Activated CD4-positive, alpha-beta T cell treated with anti-CD3 and anti-CD28 coated beads, Interleukin-2, amount 10 ng/mL, durations not matched to agents 24 days and 14 days (primary cell): Measurements from ENCODE around the gene SNCA. TPM values are rescaled to one million over a fixed set of nuclear protein-coding genes. Genes with fewer than 3 reads are reported as not detected.

Experiments
- DNase-seq: peaks from one replicate; pipeline ENCODE4 v3.0.0; 2022
- H3K27ac Mint-ChIP-seq: one replicate; pipeline ENCODE4 v1.8.0; 2022; ENCODE audit warnings: mild to moderate bottlenecking, mixed read lengths
- H3K27me3 Mint-ChIP-seq: one replicate; pipeline ENCODE4 v1.8.0; 2022; ENCODE audit warnings: mixed read lengths
- H3K36me3 Mint-ChIP-seq: one replicate; pipeline ENCODE4 v1.8.0; 2022; ENCODE audit warnings: low read depth, mild to moderate bottlenecking, mixed read lengths
- H3K4me1 Mint-ChIP-seq: one replicate; pipeline ENCODE4 v1.8.0; 2021; ENCODE audit warnings: mixed read lengths
- H3K4me3 Mint-ChIP-seq: one replicate; pipeline ENCODE4 v1.8.0; 2022; ENCODE audit warnings: mild to moderate bottlenecking, moderate library complexity, mixed read lengths
- H3K9me3 Mint-ChIP-seq: one replicate; pipeline ENCODE4 v1.8.0; 2021; ENCODE audit warnings: mixed read lengths
- intact Hi-C: fragments of 100-400 bp; cut with micrococcal nuclease; formaldehyde crosslinking; loops from one replicate; pipeline ENCODE4 v1.15.1; 2023
- total RNA-seq: library from RNA; stranded (reverse); gene quantifications from 2 replicates; pipeline ENCODE4 v1.2.3, GENCODE V29; 2022

Gene SNCA
- total RNA-seq, 1 donor from 2014 or later = 0.23 TPM

DNA sequence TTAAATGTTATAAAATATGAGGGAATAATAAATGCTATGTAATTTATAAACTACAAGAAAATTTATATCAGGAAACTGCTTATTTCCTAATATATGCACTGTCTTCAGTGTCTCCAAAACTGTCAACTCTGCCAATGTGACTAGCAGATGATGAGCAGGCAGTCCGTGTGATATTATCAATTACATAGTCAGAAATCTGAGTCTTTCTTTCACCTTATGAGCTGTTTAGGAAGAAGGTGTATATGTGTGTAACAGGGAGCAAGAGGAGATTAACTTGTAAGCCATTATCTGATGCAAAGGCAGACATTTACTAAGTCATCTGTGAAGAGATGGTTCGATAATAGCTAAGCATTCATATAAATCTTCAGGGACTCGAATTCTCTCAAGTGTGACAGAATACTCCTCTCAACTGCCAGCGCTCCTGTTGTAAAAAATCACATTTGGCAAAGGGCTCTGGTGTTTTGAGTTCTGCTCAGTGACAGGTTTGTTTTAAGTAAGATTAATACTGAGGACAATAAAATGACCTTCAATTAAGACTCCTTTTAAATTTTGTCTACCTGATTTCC is 79.7 kb downstream of the SNCA start:
- Mint-ChIP-seq H3K4me1 (no peaks in the 10 kb centered on the region), H3K9me3 (no peaks in the 10 kb centered on the region), H3K27ac (no peak overlapping the region), H3K36me3 (no peaks in the 10 kb centered on the region), H3K4me3 (no peak overlapping the region), H3K27me3 (peaks cover 8% of the 10 kb centered on the region)
- intact Hi-C loops = no loop called here
- no peak for DNase-seq

DNA sequence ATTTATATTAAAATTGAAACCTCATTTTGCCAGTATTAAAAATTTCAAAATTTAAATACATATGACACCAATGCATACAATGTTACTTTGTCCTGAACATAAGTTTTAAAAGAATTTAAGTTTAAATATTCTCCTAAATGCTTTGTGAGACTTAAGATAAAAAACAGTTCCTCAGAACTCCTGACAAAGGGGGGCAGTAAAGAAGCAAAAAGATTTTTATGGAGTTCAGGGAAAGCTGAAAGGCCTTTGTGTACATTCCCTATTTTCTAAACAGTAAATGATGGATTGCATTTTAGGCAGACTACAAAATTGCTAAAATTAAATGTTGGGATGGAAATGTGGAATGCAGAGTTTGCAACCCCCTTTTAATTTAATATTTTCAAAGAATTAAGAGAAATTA is 81.7 kb downstream of the SNCA start:
- Mint-ChIP-seq H3K36me3 (no peaks in the 10 kb centered on the region), H3K4me1 (no peaks in the 10 kb centered on the region), H3K27me3 (peaks cover 5% of the 10 kb centered on the region), H3K9me3 (no peaks in the 10 kb centered on the region), H3K4me3 (no peak overlapping the region), H3K27ac (no peak overlapping the region)
- intact Hi-C loops = no loop called here
- no peak for DNase-seq

DNA sequence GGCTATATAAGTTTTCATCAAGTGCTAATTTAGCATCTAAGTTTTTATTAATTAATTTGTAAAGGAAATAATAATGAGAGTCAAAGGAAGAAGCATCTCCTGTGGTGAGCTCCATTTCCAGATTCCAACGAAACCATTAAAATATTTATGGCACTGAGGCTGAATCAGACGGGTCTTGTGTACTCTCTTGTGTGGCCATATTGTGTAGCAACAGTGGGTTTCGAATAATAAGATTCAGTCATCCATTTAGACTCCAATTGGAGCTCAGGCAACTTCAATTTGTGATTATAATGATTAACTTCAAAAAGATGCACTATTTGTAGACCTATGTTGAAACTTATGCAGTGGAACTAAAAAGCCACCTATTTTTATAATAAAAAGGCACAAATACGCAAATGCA is 82.4 kb downstream of the SNCA start:
- intact Hi-C loops = no loop called here
- no peaks in the 10 kb centered on the region for H3K4me1 Mint-ChIP-seq
- H3K27ac Mint-ChIP-seq = no peak overlapping the region
- no peaks in the 10 kb centered on the region for H3K9me3 Mint-ChIP-seq
- H3K27me3 Mint-ChIP-seq = peaks cover 5% of the 10 kb centered on the region
- no peak for DNase-seq
- no peaks in the 10 kb centered on the region for H3K36me3 Mint-ChIP-seq
- no peak overlapping the region for H3K4me3 Mint-ChIP-seq

DNA sequence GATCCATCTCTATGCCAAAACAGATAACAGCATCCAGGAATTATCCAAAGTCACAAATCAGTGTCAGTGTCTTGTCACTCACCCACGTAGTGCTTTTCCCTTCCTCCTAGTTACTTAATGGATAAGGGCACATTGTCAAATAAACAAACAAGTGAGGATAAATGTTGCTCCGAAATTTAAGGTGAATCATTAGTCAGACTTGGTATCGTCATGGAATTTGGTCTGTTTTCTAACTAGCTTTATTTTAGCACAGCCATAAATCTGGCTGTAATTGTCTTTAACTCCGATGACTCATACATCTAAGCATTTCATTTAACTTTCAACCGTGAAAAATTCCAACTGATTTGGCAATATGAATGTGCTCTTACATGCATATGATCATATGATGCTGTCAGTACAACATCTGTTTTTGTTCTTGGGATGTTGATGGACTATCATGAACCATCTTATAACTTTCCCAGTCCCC is 83.3 kb downstream of the SNCA start:
- no peak overlapping the region for H3K27ac Mint-ChIP-seq
- intact Hi-C loops = no loop called here
- H3K27me3 Mint-ChIP-seq = peaks cover 5% of the 10 kb centered on the region
- no peak for DNase-seq
- no peaks in the 10 kb centered on the region for H3K36me3 Mint-ChIP-seq
- no peak overlapping the region for H3K4me3 Mint-ChIP-seq
- no peaks in the 10 kb centered on the region for H3K4me1 Mint-ChIP-seq
- no peaks in the 10 kb centered on the region for H3K9me3 Mint-ChIP-seq

DNA sequence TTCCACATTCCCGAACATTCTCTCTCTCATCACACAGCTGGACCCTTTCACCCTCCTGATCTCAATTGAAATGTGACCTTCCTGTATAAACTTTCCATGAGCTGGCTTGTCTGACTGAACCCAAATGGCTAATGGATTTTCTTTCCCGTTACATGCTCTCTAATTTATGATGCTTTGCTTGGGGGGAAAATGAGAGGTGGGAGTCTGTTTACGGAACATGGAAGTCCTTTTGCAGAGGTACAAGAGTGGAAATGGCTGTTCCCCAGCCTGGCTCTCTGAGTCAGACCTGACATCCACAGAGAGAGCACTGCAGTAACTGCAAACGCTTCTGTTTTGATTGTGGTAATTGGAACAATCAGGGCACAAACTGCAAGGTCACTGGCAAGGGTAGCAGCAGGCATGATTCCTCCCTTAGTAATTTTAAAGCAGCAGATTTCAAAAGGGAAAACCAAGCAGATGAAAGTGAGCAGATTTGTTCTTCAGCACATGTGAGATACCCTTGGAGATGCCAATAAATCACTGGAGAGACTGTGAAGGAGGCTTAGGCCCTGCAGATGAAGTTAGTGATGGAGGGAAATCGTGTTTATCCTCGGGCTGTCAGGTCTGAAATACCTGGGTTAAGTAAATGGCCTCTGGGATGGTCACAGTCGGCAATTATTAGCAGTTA is 83.9 kb downstream of the SNCA start:
- no peaks in the 10 kb centered on the region for H3K36me3 Mint-ChIP-seq
- no peak overlapping the region for H3K27ac Mint-ChIP-seq

DNA sequence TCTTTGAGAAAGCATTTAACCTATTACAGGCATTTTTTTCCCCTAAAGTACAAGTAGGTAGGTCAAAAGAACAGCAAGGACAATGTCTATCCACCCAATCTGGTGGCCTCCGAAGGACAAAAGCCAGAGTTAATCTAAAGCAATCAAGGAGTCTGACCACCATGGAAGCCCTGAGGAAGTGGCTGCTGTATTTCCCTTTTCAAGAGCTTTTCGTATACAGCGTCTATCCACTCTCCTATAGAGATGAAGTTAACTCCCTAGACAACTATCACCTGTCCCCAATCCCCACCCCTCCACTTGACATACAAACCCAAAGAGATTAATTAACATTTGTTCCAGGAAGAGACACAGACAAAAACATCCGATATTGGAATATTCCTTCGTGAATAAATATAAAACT is 85.5 kb downstream of the SNCA start:
- no peaks in the 10 kb centered on the region for H3K9me3 Mint-ChIP-seq
- DNase-seq = no peak
- H3K4me1 Mint-ChIP-seq = no peaks in the 10 kb centered on the region
- H3K27me3 Mint-ChIP-seq = peaks cover 5% of the 10 kb centered on the region
- H3K36me3 Mint-ChIP-seq = no peaks in the 10 kb centered on the region
- no peak overlapping the region for H3K4me3 Mint-ChIP-seq
- intact Hi-C loops = no loop called here
- no peak overlapping the region for H3K27ac Mint-ChIP-seq

More for the DNA sequence above, 83.9 kb downstream of the SNCA start:
- no peaks in the 10 kb centered on the region for H3K4me1 Mint-ChIP-seq
- no peak for DNase-seq
- intact Hi-C loops = no loop called here
- H3K4me3 Mint-ChIP-seq = no peak overlapping the region
- H3K27me3 Mint-ChIP-seq = peaks cover 5% of the 10 kb centered on the region
- no peaks in the 10 kb centered on the region for H3K9me3 Mint-ChIP-seq

DNA sequence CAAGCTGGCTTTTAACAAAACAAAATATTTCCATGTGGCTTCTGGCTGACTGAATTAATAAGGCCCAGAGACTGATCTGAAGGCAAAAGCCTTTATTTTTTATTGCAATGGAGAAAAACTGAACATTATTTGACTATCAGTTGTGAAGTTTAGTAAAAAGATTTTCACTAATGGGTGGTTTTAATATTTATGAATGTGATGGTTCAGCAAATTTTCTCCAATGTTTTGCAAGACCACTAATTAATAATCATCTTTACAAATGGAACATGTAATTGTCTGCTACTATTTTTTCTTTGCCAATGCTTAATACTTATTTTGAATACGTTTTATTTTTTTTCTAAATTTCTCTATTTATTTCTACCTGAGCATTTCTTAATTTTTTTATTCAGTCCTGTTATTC is 90.6 kb downstream of the SNCA start:
- H3K4me3 Mint-ChIP-seq = no peak overlapping the region
- intact Hi-C loops = no loop called here
- no peaks in the 10 kb centered on the region for H3K9me3 Mint-ChIP-seq
- H3K27me3 Mint-ChIP-seq = peaks cover 2% of the 10 kb centered on the region
- no peak for DNase-seq
- H3K27ac Mint-ChIP-seq = no peak overlapping the region
- no peaks in the 10 kb centered on the region for H3K36me3 Mint-ChIP-seq
- H3K4me1 Mint-ChIP-seq = no peaks in the 10 kb centered on the region

DNA sequence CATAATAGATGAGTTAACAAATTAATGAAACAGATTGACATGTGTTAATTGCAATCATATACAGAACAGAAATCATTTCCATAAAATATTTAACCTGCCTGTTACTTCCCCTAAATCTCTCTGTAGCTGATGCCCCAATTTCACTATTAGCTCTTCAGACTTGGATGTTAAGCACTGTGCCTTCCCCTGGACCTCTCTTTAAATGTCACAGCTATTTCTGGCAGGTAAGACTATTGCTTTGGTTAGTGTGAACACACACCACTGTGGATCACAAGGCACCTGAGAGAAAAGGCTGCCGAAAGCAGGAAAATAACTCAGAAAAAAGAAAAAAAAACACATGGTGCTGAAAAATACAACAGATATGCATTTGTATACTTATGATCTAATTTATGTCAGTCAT is 91.3 kb downstream of the SNCA start:
- no peak for DNase-seq
- no peak overlapping the region for H3K4me3 Mint-ChIP-seq
- intact Hi-C loops = no loop called here
- no peaks in the 10 kb centered on the region for H3K9me3 Mint-ChIP-seq
- H3K27ac Mint-ChIP-seq = no peak overlapping the region
- H3K27me3 Mint-ChIP-seq = peaks cover 5% of the 10 kb centered on the region
- H3K36me3 Mint-ChIP-seq = no peaks in the 10 kb centered on the region
- H3K4me1 Mint-ChIP-seq = no peaks in the 10 kb centered on the region

DNA sequence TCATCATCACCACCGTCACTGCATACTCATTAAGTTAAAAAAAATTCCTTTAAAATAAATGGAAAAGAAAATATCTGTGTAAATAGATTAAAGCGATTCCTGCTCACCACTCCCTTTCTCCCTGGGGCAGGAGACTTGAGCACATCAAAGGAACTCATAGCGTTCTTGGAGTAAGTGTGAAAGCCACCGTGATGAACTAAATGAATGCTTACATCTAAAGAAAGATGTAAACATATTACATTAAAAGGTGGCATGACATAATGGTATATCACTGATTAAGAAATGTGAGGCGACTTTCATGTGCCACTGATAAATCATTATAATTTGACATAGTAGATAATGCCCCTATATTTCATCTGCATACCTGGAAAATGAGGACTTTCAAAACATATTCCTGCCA is 92.0 kb downstream of the SNCA start:
- H3K27me3 Mint-ChIP-seq = peaks cover 5% of the 10 kb centered on the region
- H3K9me3 Mint-ChIP-seq = no peaks in the 10 kb centered on the region
- intact Hi-C loops = no loop called here
- no peak for DNase-seq
- H3K4me3 Mint-ChIP-seq = no peak overlapping the region
- no peak overlapping the region for H3K27ac Mint-ChIP-seq
- H3K36me3 Mint-ChIP-seq = no peaks in the 10 kb centered on the region
- no peaks in the 10 kb centered on the region for H3K4me1 Mint-ChIP-seq

DNA sequence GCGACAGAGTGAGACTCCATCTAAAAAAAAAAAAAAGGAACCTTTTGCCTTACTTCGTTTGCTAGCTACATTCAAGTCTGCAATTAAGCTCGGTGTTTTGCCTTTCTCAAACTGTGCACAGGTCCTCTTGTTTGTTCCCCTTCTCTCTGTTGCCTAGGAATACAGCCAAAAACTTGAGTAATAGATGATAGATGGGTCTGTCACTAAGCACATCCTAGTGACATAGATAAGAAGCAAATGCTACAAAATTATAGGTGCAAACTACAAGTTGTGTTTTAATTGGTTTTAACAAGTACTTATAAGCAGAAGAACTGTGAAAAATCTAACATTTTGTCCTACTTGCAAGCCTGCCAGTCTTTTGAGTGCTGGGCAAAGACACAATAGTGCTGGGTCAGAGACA is 95.2 kb downstream of the SNCA start:
- Mint-ChIP-seq H3K27me3 (peaks cover 6% of the 10 kb centered on the region), H3K4me3 (no peak overlapping the region), H3K27ac (no peak overlapping the region), H3K36me3 (no peaks in the 10 kb centered on the region), H3K9me3 (no peaks in the 10 kb centered on the region), H3K4me1 (peaks cover 2% of the 10 kb centered on the region)
- intact Hi-C loops = no loop called here
- no peak for DNase-seq

DNA sequence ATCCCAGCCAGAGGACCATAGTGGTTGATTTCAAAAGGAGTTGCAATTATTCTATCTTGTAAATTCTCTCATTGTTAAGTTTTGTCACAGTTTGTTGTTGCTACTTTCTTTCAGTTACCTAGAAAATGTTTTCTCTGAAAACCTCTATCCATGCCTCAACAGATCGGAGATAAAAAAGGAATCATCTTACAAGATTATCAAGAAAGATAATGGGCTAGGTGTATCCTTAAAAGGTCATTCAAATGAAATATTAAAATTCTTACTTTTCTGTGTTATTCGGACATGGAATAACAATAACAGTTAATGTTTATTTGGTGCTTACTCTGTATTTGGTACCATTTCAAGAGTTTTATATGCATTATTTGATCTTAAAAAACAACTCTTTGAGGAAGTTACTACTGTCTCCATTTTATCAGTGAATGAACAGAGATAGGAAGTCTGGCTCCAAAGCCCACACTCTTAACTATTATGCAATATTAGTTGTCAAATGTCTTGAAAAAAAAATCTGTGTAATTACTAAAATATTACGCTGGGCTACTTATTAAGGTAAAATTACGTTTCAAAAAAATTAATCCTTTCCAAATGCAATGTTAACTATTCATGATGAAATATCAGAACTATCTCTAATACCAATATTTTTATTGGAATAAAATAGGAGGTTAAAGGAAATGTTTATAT is 97.5 kb downstream of the SNCA start:
- H3K27ac Mint-ChIP-seq = no peak overlapping the region
- no peaks in the 10 kb centered on the region for H3K36me3 Mint-ChIP-seq
- peaks cover 2% of the 10 kb centered on the region for H3K4me1 Mint-ChIP-seq
- peaks cover 6% of the 10 kb centered on the region for H3K27me3 Mint-ChIP-seq
- intact Hi-C loops = no loop called here
- no peak for DNase-seq
- no peaks in the 10 kb centered on the region for H3K9me3 Mint-ChIP-seq
- no peak overlapping the region for H3K4me3 Mint-ChIP-seq

DNA sequence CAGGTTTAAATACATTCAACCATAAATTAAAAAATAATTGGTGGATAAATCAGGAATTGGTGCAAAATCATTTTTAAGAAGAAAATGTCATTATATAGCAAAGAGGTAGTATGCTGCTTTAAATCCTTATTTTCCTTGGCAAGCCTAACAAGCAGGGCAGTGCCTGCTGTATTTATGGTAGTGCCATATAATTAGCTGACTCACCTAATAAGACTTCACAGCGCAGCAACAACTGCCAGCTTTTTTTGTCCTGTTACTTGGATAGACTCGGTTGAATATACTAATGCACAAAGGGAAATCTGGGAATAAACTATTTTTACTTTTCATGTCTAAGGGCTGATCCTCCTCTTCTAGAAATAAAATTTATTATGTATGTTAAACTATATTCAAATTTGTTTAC is 99.1 kb downstream of the SNCA start:
- intact Hi-C loops = no loop called here
- no peak overlapping the region for H3K27ac Mint-ChIP-seq
- H3K4me3 Mint-ChIP-seq = no peak overlapping the region
- peaks cover 2% of the 10 kb centered on the region for H3K4me1 Mint-ChIP-seq
- H3K9me3 Mint-ChIP-seq = no peaks in the 10 kb centered on the region
- DNase-seq = no peak
- peaks cover 4% of the 10 kb centered on the region for H3K27me3 Mint-ChIP-seq
- no peaks in the 10 kb centered on the region for H3K36me3 Mint-ChIP-seq

DNA sequence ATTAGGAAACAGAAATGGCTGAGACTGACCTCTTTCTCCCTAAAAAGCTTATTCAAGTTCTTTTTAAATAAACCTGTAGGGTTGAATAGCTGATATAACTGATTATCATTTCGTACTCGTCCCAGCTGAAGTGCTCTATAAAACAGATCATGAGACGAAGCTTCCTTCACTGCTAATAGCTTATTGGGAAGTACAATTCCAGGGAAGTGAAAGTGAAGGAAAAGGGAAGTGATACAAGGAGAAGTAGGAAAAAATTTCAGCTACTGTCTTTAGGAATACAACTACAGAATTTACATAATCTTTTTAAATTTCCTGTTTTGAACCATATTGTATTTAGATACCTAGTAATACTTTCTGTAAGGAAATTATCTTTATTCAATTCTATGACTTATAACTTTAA is 103.0 kb downstream of the SNCA start:
- no peak overlapping the region for H3K27ac Mint-ChIP-seq
- no peaks in the 10 kb centered on the region for H3K4me1 Mint-ChIP-seq
- DNase-seq = no peak
- intact Hi-C loops = no loop called here
- H3K36me3 Mint-ChIP-seq = no peaks in the 10 kb centered on the region
- H3K4me3 Mint-ChIP-seq = no peak overlapping the region
- H3K9me3 Mint-ChIP-seq = no peaks in the 10 kb centered on the region
- H3K27me3 Mint-ChIP-seq = peaks cover 1% of the 10 kb centered on the region

DNA sequence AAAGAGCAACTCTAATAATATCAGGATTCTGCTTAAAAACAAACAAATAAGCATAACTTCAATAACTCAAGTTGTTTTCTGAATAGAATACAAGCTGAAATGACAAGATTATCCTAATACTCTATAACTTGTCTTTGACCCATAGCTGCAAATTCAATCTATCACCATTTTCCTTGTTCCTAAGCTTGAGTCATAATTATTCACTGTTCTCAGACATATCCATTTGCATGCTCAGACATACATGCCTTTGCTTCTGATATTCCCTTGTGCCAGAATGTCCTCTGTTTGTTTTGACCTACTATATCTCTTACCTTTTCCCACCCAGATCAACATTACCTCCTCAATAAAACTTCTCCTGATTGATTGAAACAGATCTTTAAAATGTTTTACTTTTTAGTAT is 109.7 kb downstream of the SNCA start:
- no peak overlapping the region for H3K4me3 Mint-ChIP-seq
- H3K27me3 Mint-ChIP-seq = peaks cover 3% of the 10 kb centered on the region
- intact Hi-C loops = no loop called here
- H3K36me3 Mint-ChIP-seq = no peaks in the 10 kb centered on the region
- H3K27ac Mint-ChIP-seq = no peak overlapping the region
- no peaks in the 10 kb centered on the region for H3K9me3 Mint-ChIP-seq
- no peaks in the 10 kb centered on the region for H3K4me1 Mint-ChIP-seq
- no peak for DNase-seq
